Measurements from ENCODE around the gene ZNF669. TPM values are rescaled to one million over a fixed set of nuclear protein-coding genes. Genes with fewer than 3 reads are reported as not detected.

ZNF669 gene
- total and polyA plus RNA-seq, 9 donors = 5.0 to 11.5 (median 7.3) TPM

GRCh38 chr1:247114351-247115140, 10.4 kb upstream of the ZNF669 start:
- Histone ChIP-seq H3K4me3 (no peak overlapping the region), H3K27me3 (no peaks in the 10 kb centered on the region), H3K4me1 (ENCODE audit: insufficient read depth) (peaks cover 2% of the 10 kb centered on the region), H3K27ac (no peak overlapping the region), H3K36me3 (no peaks in the 10 kb centered on the region), H3K9me3 (no peaks in the 10 kb centered on the region)
- intact Hi-C loops (cut with DNase I) = no loop called here
- TF ChIP-seq CTCF (IDR thresholded peaks at IDR 0.05) = no peak
- no peak for TF ChIP-seq POLR2A (IDR thresholded peaks at IDR 0.05)
- no peak for TF ChIP-seq EP300 (IDR thresholded peaks at IDR 0.05)
- WGBS, 3 donors = 89 to 93% (median 90%) methylated on average over 13 of the region's 13 CpGs
- DNase-seq = no peak

- no peak for DNase-seq
- Histone ChIP-seq H3K36me3 (no peaks in the 10 kb centered on the region), H3K9me3 (no peaks in the 10 kb centered on the region), H3K4me3 (no peak overlapping the region), H3K27ac (no peak overlapping the region), H3K4me1 (ENCODE audit: insufficient read depth) (peaks cover 2% of the 10 kb centered on the region), H3K27me3 (no peaks in the 10 kb centered on the region)
- 89 to 91% (median 90%) methylated on average over 5 of the region's 5 CpGs for WGBS, 3 donors
- intact Hi-C loops (cut with DNase I) = no loop called here
- TF ChIP-seq EP300 (IDR thresholded peaks at IDR 0.05) = no peak
- no peak for TF ChIP-seq POLR2A (IDR thresholded peaks at IDR 0.05)
- TF ChIP-seq CTCF (IDR thresholded peaks at IDR 0.05) = no peak
Observed at GRCh38 chr1:247113733-247114271, 9.6 kb upstream of the ZNF669 start.

GRCh38 chr1:247113094-247113497, 8.9 kb upstream of the ZNF669 start:
- Histone ChIP-seq H3K9me3 (no peaks in the 10 kb centered on the region), H3K27ac (no peak overlapping the region), H3K4me1 (ENCODE audit: insufficient read depth) (peaks cover 2% of the 10 kb centered on the region), H3K36me3 (no peaks in the 10 kb centered on the region), H3K27me3 (no peaks in the 10 kb centered on the region), H3K4me3 (no peak overlapping the region)
- 75 to 89% (median 81%) methylated on average over 5 of the region's 5 CpGs for WGBS, 3 donors
- intact Hi-C loops (cut with DNase I) = no loop called here
- peak in 1 of 5 donors; percentile 35 for DNase-seq
- TF ChIP-seq POLR2A (IDR thresholded peaks at IDR 0.05) = no peak

- Histone ChIP-seq H3K4me3 (peak overlapping the region; percentile 65), H3K27ac (peak overlapping the region; percentile 81 to 93), H3K9me3 (no peaks in the 10 kb centered on the region), H3K36me3 (no peaks in the 10 kb centered on the region), H3K4me1 (ENCODE audit: insufficient read depth) (peaks cover 2% of the 10 kb centered on the region), H3K27me3 (no peaks in the 10 kb centered on the region)
- WGBS, 3 donors = 22 to 30% (median 29%) methylated on average over 9 of the region's 9 CpGs
- intact Hi-C loops (cut with DNase I) = no loop called here
- DNase-seq = no peak
- no peak for TF ChIP-seq EP300 (IDR thresholded peaks at IDR 0.05)
- no peak for TF ChIP-seq POLR2A (IDR thresholded peaks at IDR 0.05)
- no peak for TF ChIP-seq CTCF (IDR thresholded peaks at IDR 0.05)
Observed at GRCh38 chr1:247112479-247112781, 8.3 kb upstream of the ZNF669 start.
